Measurements from ENCODE around the gene ADGRL3. TPM values are rescaled to one million over a fixed set of nuclear protein-coding genes. Genes with fewer than 3 reads are reported as not detected.

Gene ADGRL3
- total RNA-seq, 1 donor from 2014 or later, result 44.8 TPM

DNA sequence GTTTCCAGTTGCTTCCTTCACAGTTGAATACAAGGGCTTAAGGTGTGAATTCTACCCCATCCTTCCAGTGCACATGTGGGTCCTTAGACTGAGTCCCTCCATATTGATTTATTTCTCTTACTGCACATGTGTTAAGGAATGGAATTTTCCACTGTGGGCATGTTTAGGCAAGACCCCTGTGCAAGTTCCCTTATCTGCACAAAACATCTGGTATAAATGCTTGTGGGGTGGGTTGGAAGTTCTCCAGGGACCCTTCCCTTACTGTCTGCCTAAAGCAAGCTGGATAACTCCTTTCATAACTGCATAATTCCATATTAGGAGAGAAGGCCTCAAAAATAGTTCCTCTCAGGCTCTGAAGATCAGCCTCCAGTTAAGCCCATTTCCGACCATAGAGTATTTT lies 570.9 kb downstream of the ADGRL3 start:
- H3K27me3 Mint-ChIP-seq (ENCODE audit: unreplicated experiment), result peaks cover 5% of the 10 kb centered on the region
- no peaks in the 10 kb centered on the region for H3K9me3 Mint-ChIP-seq (ENCODE audit: unreplicated experiment)
- no peak overlapping the region for H3K4me3 Mint-ChIP-seq (ENCODE audit: unreplicated experiment)
- no peaks in the 10 kb centered on the region for H3K36me3 Mint-ChIP-seq (ENCODE audit: low read depth, unreplicated experiment)
- TF ChIP-seq, protein P1, sequence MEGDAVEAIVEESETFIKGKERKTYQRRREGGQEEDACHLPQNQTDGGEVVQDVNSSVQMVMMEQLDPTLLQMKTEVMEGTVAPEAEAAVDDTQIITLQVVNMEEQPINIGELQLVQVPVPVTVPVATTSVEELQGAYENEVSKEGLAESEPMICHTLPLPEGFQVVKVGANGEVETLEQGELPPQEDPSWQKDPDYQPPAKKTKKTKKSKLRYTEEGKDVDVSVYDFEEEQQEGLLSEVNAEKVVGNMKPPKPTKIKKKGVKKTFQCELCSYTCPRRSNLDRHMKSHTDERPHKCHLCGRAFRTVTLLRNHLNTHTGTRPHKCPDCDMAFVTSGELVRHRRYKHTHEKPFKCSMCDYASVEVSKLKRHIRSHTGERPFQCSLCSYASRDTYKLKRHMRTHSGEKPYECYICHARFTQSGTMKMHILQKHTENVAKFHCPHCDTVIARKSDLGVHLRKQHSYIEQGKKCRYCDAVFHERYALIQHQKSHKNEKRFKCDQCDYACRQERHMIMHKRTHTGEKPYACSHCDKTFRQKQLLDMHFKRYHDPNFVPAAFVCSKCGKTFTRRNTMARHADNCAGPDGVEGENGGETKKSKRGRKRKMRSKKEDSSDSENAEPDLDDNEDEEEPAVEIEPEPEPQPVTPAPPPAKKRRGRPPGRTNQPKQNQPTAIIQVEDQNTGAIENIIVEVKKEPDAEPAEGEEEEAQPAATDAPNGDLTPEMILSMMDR (IDR thresholded peaks at IDR 0.05; ENCODE audit: unreplicated experiment), result no peak
- H3K4me1 Mint-ChIP-seq (ENCODE audit: unreplicated experiment), result peaks cover 43% of the 10 kb centered on the region
- H3K27ac Mint-ChIP-seq (ENCODE audit: unreplicated experiment), result no peak overlapping the region
- DNase-seq (ENCODE audit: low spot score), result no peak

DNA sequence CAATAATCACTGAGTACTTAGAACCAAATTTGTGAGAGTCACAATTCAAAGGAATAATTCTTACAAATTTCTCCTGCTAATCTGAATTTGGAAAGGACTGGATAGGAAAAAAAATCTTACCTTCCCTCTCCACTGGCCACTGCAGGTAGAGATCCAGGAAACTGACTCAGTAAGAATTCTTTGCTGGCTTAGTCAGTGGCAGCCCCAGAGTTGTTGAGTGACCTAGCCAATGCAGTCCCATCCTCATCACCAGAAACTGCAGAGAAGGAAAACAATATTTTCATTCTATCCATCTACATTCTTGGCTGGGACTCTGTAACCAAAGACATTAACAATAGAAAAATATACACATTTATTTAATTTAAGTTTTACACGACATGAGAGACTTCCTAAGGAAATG lies 572.0 kb downstream of the ADGRL3 start:
- H3K9me3 Mint-ChIP-seq (ENCODE audit: unreplicated experiment), result no peaks in the 10 kb centered on the region
- H3K4me3 Mint-ChIP-seq (ENCODE audit: unreplicated experiment), result no peak overlapping the region
- no peak for DNase-seq (ENCODE audit: low spot score)
- peaks cover 42% of the 10 kb centered on the region for H3K4me1 Mint-ChIP-seq (ENCODE audit: unreplicated experiment)
- H3K27me3 Mint-ChIP-seq (ENCODE audit: unreplicated experiment), result peaks cover 5% of the 10 kb centered on the region
- TF ChIP-seq, protein P1 (IDR thresholded peaks at IDR 0.05; ENCODE audit: unreplicated experiment), result no peak
- no peaks in the 10 kb centered on the region for H3K36me3 Mint-ChIP-seq (ENCODE audit: low read depth, unreplicated experiment)
- no peak overlapping the region for H3K27ac Mint-ChIP-seq (ENCODE audit: unreplicated experiment)

DNA sequence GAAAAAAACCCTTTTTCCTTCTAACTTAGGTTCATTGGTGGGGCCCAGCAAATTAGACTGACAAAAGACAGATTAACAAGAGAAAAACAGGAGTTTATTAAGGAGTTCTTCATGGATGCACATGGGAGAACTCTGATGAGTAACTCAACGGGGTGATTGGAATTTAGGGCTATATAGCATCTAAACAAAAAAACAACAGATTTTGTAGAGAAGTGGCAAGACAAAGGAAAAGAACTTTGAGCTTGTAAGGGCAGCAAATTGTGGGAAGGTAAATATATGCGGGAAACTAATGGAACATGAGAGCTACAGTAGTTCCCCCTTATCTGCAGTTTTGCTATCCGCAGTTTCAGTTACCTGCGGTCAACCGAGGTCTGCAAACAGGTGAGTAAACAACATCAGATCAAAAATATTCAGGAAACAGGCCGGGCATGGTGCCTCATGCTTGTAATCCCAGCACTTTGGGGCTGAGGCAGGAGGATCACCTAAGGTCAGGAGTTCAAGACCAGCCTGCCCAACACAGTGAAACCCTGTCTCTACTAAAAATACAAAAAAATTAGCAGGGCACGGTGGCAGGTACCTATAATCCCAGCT lies 573.6 kb downstream of the ADGRL3 start:
- Mint-ChIP-seq H3K4me1 (ENCODE audit: unreplicated experiment) (peaks cover 26% of the 10 kb centered on the region), H3K36me3 (ENCODE audit: low read depth, unreplicated experiment) (no peaks in the 10 kb centered on the region), H3K27me3 (ENCODE audit: unreplicated experiment) (peaks cover 5% of the 10 kb centered on the region), H3K9me3 (ENCODE audit: unreplicated experiment) (no peaks in the 10 kb centered on the region), H3K27ac (ENCODE audit: unreplicated experiment) (no peak overlapping the region), H3K4me3 (ENCODE audit: unreplicated experiment) (no peak overlapping the region)
- TF ChIP-seq, protein P1 (IDR thresholded peaks at IDR 0.05; ENCODE audit: unreplicated experiment), result no peak
- DNase-seq (ENCODE audit: low spot score), result no peak

DNA sequence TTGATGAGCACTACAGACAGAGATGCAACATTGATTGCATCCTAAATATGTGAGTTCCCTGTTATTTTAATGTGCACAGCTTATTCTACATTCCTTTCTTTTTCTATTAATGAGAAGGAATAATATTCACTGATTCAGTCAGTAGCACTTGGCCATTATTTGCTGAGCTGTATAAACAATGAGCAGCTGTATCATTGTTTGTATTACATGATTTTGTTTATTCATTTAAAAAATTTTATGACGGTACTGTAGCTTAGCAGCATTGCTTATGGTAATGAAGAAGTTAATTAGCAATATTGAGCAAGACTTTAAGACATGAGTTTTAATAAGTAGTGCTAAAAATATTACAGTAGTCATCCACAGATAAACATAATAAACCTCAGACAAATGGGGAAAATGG lies 582.0 kb downstream of the ADGRL3 start:
- H3K4me1 Mint-ChIP-seq (ENCODE audit: unreplicated experiment), result no peaks in the 10 kb centered on the region
- H3K36me3 Mint-ChIP-seq (ENCODE audit: low read depth, unreplicated experiment), result no peaks in the 10 kb centered on the region
- DNase-seq (ENCODE audit: low spot score), result no peak
- TF ChIP-seq, protein P1 (IDR thresholded peaks at IDR 0.05; ENCODE audit: unreplicated experiment), result no peak
- H3K9me3 Mint-ChIP-seq (ENCODE audit: unreplicated experiment), result no peaks in the 10 kb centered on the region
- no peak overlapping the region for H3K4me3 Mint-ChIP-seq (ENCODE audit: unreplicated experiment)
- H3K27me3 Mint-ChIP-seq (ENCODE audit: unreplicated experiment), result no peaks in the 10 kb centered on the region
- H3K27ac Mint-ChIP-seq (ENCODE audit: unreplicated experiment), result no peak overlapping the region

DNA sequence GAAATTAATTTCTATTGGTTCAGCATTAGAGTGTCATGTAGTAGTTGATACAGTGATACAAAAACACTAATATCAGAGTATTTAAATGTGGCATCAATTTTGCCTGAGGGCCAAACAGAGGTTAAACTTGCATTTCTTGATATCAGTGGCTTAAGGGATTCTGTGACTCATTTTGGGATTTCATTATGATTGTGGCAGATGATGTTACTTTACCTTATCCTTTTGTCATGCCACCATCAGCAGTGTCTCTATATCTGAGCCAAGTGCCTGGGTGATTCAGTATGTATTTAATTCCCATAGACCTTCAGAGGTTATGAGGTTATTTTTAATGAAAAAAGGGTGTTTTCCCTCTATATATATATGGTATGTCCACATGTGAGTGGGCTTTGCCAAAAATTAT lies 582.9 kb downstream of the ADGRL3 start:
- Mint-ChIP-seq H3K4me3 (ENCODE audit: unreplicated experiment) (no peak overlapping the region), H3K27ac (ENCODE audit: unreplicated experiment) (no peak overlapping the region), H3K4me1 (ENCODE audit: unreplicated experiment) (no peaks in the 10 kb centered on the region), H3K9me3 (ENCODE audit: unreplicated experiment) (no peaks in the 10 kb centered on the region), H3K27me3 (ENCODE audit: unreplicated experiment) (no peaks in the 10 kb centered on the region), H3K36me3 (ENCODE audit: low read depth, unreplicated experiment) (no peaks in the 10 kb centered on the region)
- DNase-seq (ENCODE audit: low spot score), result no peak
- TF ChIP-seq, protein P1 (IDR thresholded peaks at IDR 0.05; ENCODE audit: unreplicated experiment), result no peak

Measured in endothelial cell (in vitro differentiated cells).